Heart left ventricle (tissue), 16 donors: ENCODE results near the gene FAM117B. TPM values are rescaled to one million over a fixed set of nuclear protein-coding genes. Genes with fewer than 3 reads are reported as not detected.

Source experiments
- ATAC-seq, 4 donors: fragments of 200-7000 bp; cut with Tn5 transposase; one replicate each; pipeline ENCODE4 v1.9.1; 2020 to 2022; ENCODE audit warnings: moderate library complexity in 4 of 4, mild to moderate bottlenecking in 3 of 4, moderate number of reproducible peaks in 1 of 4
- DNase-seq, 5 donors: peaks; one replicate each; pipeline ENCODE4 v3.0.0-alpha.2; 2020
- H3K27ac ChIP-seq, 12 donors: fragments of 200-600 bp; sonication (generic) in 4 of 12; one replicate each; pipeline versions ENCODE4 v1.5.0 to v1.8.0; 2016 to 2022; ENCODE audit warnings: mild to moderate bottlenecking in 2 of 12
- H3K27me3 ChIP-seq, 9 donors: fragments of 200-600 bp; sonication (generic) in 2 of 9; one replicate each; pipeline versions ENCODE4 v1.5.1 to v1.8.0; 2016 to 2022; ENCODE audit warnings: mild to moderate bottlenecking in 3 of 9
- H3K36me3 ChIP-seq, 9 donors: fragments of 200-600 bp; sonication (generic) in 2 of 9; one replicate each; pipeline versions ENCODE4 v1.5.0 to v1.8.0; 2018 to 2022; ENCODE audit warnings: mild to moderate bottlenecking in 2 of 9
- H3K4me1 ChIP-seq, 12 donors: fragments of 200-600 bp; sonication (generic) in 4 of 12; one replicate each; pipeline versions ENCODE4 v1.5.0 to v1.8.0; 2016 to 2022; ENCODE audit warnings: mild to moderate bottlenecking in 3 of 12
- H3K4me3 ChIP-seq, 12 donors: fragments of 200-600 bp; sonication (generic) in 4 of 12; one replicate each; pipeline versions ENCODE4 v1.5.0 to v1.8.0; 2017 to 2022; ENCODE audit warnings: mild to moderate bottlenecking in 9 of 12, moderate library complexity in 4 of 12
- H3K9me3 ChIP-seq, 12 donors: fragments of 200-600 bp; sonication (generic) in 4 of 12; one replicate each; pipeline versions ENCODE4 v1.5.0 to v1.8.0; 2016 to 2022; ENCODE audit warnings: mild to moderate bottlenecking in 1 of 12
- CTCF ChIP-seq, 12 donors: fragments of 200-600 bp; sonication (generic) in 4 of 12; IDR thresholded peaks; one replicate each; pipeline versions ENCODE4 v1.5.0 to v1.8.0; 2018 to 2022; ENCODE audit warnings: antibody characterized with exemption in 12 of 12, mild to moderate bottlenecking in 5 of 12
- POLR2A ChIP-seq, 2 donors: fragments of 450-650 bp; IDR thresholded peaks; one replicate each; pipeline ENCODE4 v1.6.1; 2017; ENCODE audit warnings: antibody characterized with exemption in 2 of 2, mild to moderate bottlenecking in 2 of 2, moderate library complexity in 2 of 2
- WGBS, 4 donors: extraction: QIAGEN DNeasy Blood & Tissue Kit in 2 of 4; methylation state at CpG; one replicate each; pipeline versions ENCODE4 v1.1.5 to v1.1.7; 2013 to 2018; 5-methylcytosine and 5-hydroxymethylcytosine counted together
- intact Hi-C, 10 donors: fragments of 100-400 bp; cut with DNase I; formaldehyde crosslinking; loops; one replicate each; pipeline versions ENCODE4 v1.11.1 to v1.14.2; 2022
- polyA plus RNA-seq, 2 donors: library from polyadenylated mRNA; stranded (reverse); fragments of 200-250 nt; gene quantifications; one replicate each; pipeline ENCODE4 v1.2.3, GENCODE V29; 2013
- total RNA-seq, 9 donors: library from RNA; depleted of rRNA in 2 of 9; stranded (reverse); fragments of >200 nt in 2 of 9; fragmentation: NEBNext Ultra II Directional in 3 of 9; extraction: Animal tissue kit (Norgen Biotek cat#: 25700) in 3 of 9; gene quantifications; one replicate each; pipeline versions ENCODE4 v1.1.0 to v1.2.4, GENCODE V29; 2016 to 2023
- donor health status: ischemic (EF 13 %, LVEDD 7.1; RV severe dilation, severe dysfunction).
- donor health status: healthy with polysubstance abuse.
- donor health status: DM: no; HTN: yes; CAD: no.
- donor health status: DM: no; HTN: no; CAD: no.
- donor health status: ischemic (EF 25% LVEDD 6.9; RV normal size, moderate dysfunction).
- donor health status: ischemic (EF 25% LVEDD 5.7; RV mildly dilated, moderate dysfunction).
- donor health status: healthy.
- donor health status: DM: yes; HTN: yes; CAD: no.
- donor health status: ischemic (EF 35%, LVEDD 5.7; RV mildly dilated, moderate dysfunction).
- donor health status: nonischemic (EF 11% LVEDD 7.7; RV severe dilation, severe dysfunction).
- donor health status: DM: yes; HTN: yes; CAD: no.
- donor health status: PGD.
- donor health status: ischemic (EF 29% LVEDD 5.4; RV normal size, mild dysfunction).
- donor health status: nonischemic (EF 23%, LVEDD 6.1; RV moderate dilation, normal function).

Gene FAM117B
- total and polyA plus RNA-seq, 11 donors = 0.68 to 6.1 (median 2.1) TPM

- H3K27ac ChIP-seq = no peak overlapping the region
- no peak for TF ChIP-seq CTCF (IDR thresholded peaks at IDR 0.05)
- no peaks in the 10 kb centered on the region for H3K9me3 ChIP-seq
- no peak for ATAC-seq
- intact Hi-C loops = loop anchor here in 1 of 10 donors (5.0 kb wide), 1 partner anchor 41 kb away; no protein-coding TSS in a partner anchor
- H3K27me3 ChIP-seq = no peaks in the 10 kb centered on the region
- DNase-seq = no peak
- peaks cover 0 to 12% (median 8%) of the 10 kb centered on the region in 12 donors for H3K4me1 ChIP-seq
- H3K36me3 ChIP-seq = no peaks in the 10 kb centered on the region
- 85 to 88% (median 86%) methylated on average over 3 of the region's 3 CpGs for WGBS, 4 donors
- H3K4me3 ChIP-seq = no peak overlapping the region
Measured at GRCh38 chr2:202628646-202629198, 6.0 kb upstream of the FAM117B start.

- no peak overlapping the region for H3K4me3 ChIP-seq
- intact Hi-C loops = loop anchor here in 4 of 10 donors (5.0 to 10.0 kb wide), 3 partner anchors 48 to 382 kb away; partner anchors contain the start of gene NBEAL1 (in 1 of the 4)
Measured at GRCh38 chr2:202632682-202633290, 2.0 kb upstream of the FAM117B start.

GRCh38 chr2:202633470-202633869, 1.3 kb upstream of the FAM117B start:
- WGBS, 4 donors = 97 to 98% (median 97%) methylated on average over 19 of the region's 19 CpGs

More at GRCh38 chr2:202632682-202633290, 2.0 kb upstream of the FAM117B start:
- WGBS, 4 donors = 67 to 71% (median 68%) methylated on average over 4 of the region's 4 CpGs
- TF ChIP-seq POLR2A (IDR thresholded peaks at IDR 0.05) (no peak), CTCF (IDR thresholded peaks at IDR 0.05) (no peak)
- ATAC-seq (peak in 3 of 4 donors; percentile 6 to 29 (median 7)), DNase-seq (peak in 4 of 5 donors; percentile 53 to 72 (median 58))
- Histone ChIP-seq H3K27me3 (no peaks in the 10 kb centered on the region), H3K27ac (peak overlapping the region in 9 of 12 donors; percentile 25 to 93 (median 53)), H3K9me3 (no peaks in the 10 kb centered on the region), H3K36me3 (no peaks in the 10 kb centered on the region), H3K4me1 (peaks cover 0 to 27% (median 14%) of the 10 kb centered on the region in 12 donors)

More at GRCh38 chr2:202633470-202633869, 1.3 kb upstream of the FAM117B start:
- ATAC-seq = no peak
- H3K9me3 ChIP-seq = no peaks in the 10 kb centered on the region
- H3K27me3 ChIP-seq = no peaks in the 10 kb centered on the region
- no peak overlapping the region for H3K4me3 ChIP-seq
- H3K27ac ChIP-seq = peak overlapping the region in 8 of 12 donors; percentile 53 to 96 (median 91)
- no peaks in the 10 kb centered on the region for H3K36me3 ChIP-seq
- intact Hi-C loops = loop anchor here in 4 of 10 donors (5.0 to 10.0 kb wide), 3 partner anchors 49 to 381 kb away; partner anchors contain the start of gene NBEAL1 (in 1 of the 4)
- H3K4me1 ChIP-seq = peaks cover 0 to 27% (median 14%) of the 10 kb centered on the region in 12 donors
- no peak for TF ChIP-seq POLR2A (IDR thresholded peaks at IDR 0.05)
- no peak for TF ChIP-seq CTCF (IDR thresholded peaks at IDR 0.05)
- DNase-seq = peak in 1 of 5 donors; percentile 28
